ENCODE data around the gene P2RY12. TPM values are rescaled to one million over a fixed set of nuclear protein-coding genes. Genes with fewer than 3 reads are reported as not detected.

The P2RY12 gene
- total and polyA plus RNA-seq, 10 of the 15 experiments (the other 5 are each of a cell fraction or from before 2014, with no cell fraction given) = 0.27 to 1.0 (median 0.66) TPM; not detected in 2

DNA sequence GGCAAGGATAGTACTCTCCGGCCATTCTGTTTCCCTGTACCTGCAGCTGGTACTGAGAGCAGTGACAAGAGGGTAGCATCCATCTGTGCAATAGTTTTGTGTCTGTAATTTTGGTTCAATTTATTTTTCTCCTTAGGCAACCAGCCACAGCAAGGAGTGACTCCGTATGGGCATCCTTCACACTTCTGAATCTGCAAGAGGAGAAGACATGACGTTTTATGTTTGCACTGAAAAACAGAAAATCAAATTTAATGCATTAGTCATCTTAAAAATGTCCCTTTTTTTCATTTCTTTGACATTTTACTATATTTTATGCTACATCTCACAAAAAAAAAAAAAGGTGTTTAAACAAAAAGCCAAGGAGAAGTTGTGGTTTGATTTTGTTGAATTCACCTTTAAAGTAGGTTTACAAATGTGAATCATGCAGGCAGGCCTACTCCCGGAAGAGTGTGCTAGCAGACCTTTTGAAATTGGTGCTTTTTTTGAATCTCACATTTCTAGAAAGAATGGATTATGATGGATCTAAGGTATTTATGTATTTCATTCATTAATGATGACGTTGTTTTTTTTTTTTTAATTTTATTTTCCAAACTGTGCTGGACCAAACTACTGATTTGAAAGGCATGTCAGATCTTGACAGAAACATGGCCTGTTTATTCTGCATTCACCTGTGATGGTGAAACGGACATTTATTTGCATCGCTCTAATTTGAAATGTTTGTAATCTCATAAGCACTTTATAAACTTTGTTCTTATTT, 48.2 kb upstream of the P2RY12 start:
- H3K9me3 ChIP-seq (replicated peaks; ENCODE audit: control insufficient read depth, insufficient read depth, low read length) = no peaks in the 10 kb centered on the region
- BruUV-seq (replicated peaks) = no TSS peak
- no peaks in the 10 kb centered on the region for H3K36me3 ChIP-seq (ENCODE audit: control insufficient read depth in 2 of 2, insufficient read depth in 2 of 2, low read length in 1 of 2)
- no peaks in the 10 kb centered on the region for H4K20me1 ChIP-seq (ENCODE audit: control insufficient read depth, insufficient read depth)
- H3K27ac ChIP-seq (ENCODE audit: control insufficient read depth, insufficient read depth) = no peak overlapping the region
- RAD21 ChIA-PET (ENCODE audit: unreplicated experiment) = no interaction called here
- in situ Hi-C loops (cut with MboI) = loop anchor here (10.0 kb wide), 1 partner anchor 402 kb away; no protein-coding TSS in a partner anchor
- H3K4me1 ChIP-seq (ENCODE audit: control insufficient read depth, insufficient read depth, low read length) = no peaks in the 10 kb centered on the region
- ATAC-seq = no peak
- no peak for FAIRE-seq
- POLR2A ChIA-PET = no interaction called here
- H3K4me3 ChIP-seq = no peak overlapping the region
- TF ChIP-seq SRF (IDR thresholded peaks at IDR 0.05; ENCODE audit: low read depth in 2 of 2, low read length in 2 of 2) = no peak
- TF ChIP-seq, protein P1, sequence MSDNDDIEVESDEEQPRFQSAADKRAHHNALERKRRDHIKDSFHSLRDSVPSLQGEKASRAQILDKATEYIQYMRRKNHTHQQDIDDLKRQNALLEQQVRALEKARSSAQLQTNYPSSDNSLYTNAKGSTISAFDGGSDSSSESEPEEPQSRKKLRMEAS (IDR thresholded peaks at IDR 0.05; ENCODE audit: low read depth, low read length) = no peak
- no peak for TF ChIP-seq ZNF274 (IDR thresholded peaks at IDR 0.05; ENCODE audit: insufficient read depth, insufficient read length)
- TF ChIP-seq YBX1 (IDR thresholded peaks at IDR 0.05) = no peak
- no peak for TF ChIP-seq WRNIP1 (IDR thresholded peaks at IDR 0.05; ENCODE audit: borderline replicate concordance, low read depth, low read length)
- TF ChIP-seq, protein P2, sequence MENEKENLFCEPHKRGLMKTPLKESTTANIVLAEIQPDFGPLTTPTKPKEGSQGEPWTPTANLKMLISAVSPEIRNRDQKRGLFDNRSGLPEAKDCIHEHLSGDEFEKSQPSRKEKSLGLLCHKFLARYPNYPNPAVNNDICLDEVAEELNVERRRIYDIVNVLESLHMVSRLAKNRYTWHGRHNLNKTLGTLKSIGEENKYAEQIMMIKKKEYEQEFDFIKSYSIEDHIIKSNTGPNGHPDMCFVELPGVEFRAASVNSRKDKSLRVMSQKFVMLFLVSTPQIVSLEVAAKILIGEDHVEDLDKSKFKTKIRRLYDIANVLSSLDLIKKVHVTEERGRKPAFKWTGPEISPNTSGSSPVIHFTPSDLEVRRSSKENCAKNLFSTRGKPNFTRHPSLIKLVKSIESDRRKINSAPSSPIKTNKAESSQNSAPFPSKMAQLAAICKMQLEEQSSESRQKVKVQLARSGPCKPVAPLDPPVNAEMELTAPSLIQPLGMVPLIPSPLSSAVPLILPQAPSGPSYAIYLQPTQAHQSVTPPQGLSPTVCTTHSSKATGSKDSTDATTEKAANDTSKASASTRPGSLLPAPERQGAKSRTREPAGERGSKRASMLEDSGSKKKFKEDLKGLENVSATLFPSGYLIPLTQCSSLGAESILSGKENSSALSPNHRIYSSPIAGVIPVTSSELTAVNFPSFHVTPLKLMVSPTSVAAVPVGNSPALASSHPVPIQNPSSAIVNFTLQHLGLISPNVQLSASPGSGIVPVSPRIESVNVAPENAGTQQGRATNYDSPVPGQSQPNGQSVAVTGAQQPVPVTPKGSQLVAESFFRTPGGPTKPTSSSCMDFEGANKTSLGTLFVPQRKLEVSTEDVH (IDR thresholded peaks at IDR 0.05; ENCODE audit: low read depth, partially characterized antibody) = no peak
- no peak for TF ChIP-seq NR2F1 (conservative IDR thresholded peaks at IDR 0.05)
- no peak for TF ChIP-seq TCF7 (IDR thresholded peaks at IDR 0.05; ENCODE audit: borderline replicate concordance)
- no peak for TF ChIP-seq MLLT1 (IDR thresholded peaks at IDR 0.05)
- TF ChIP-seq NFYA (IDR thresholded peaks at IDR 0.05; ENCODE audit: borderline replicate concordance, low read depth, low read length) = no peak
- no peak for TF ChIP-seq SMAD1 (IDR thresholded peaks at IDR 0.05; ENCODE audit: low read depth, partially characterized antibody)
- no peak for TF ChIP-seq TAF1 (IDR thresholded peaks at IDR 0.05; ENCODE audit: borderline replicate concordance, low read depth, low read length)
- TF ChIP-seq EED (IDR thresholded peaks at IDR 0.05; ENCODE audit: low read depth) = no peak
- no peak for TF ChIP-seq FOXK2 (IDR thresholded peaks at IDR 0.05)
- TF ChIP-seq, protein P3, sequence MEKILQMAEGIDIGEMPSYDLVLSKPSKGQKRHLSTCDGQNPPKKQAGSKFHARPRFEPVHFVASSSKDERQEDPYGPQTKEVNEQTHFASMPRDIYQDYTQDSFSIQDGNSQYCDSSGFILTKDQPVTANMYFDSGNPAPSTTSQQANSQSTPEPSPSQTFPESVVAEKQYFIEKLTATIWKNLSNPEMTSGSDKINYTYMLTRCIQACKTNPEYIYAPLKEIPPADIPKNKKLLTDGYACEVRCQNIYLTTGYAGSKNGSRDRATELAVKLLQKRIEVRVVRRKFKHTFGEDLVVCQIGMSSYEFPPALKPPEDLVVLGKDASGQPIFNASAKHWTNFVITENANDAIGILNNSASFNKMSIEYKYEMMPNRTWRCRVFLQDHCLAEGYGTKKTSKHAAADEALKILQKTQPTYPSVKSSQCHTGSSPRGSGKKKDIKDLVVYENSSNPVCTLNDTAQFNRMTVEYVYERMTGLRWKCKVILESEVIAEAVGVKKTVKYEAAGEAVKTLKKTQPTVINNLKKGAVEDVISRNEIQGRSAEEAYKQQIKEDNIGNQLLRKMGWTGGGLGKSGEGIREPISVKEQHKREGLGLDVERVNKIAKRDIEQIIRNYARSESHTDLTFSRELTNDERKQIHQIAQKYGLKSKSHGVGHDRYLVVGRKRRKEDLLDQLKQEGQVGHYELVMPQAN (conservative IDR thresholded peaks at IDR 0.05) = no peak
- no peak for TF ChIP-seq HDGF (IDR thresholded peaks at IDR 0.05)
- TF ChIP-seq SMARCA5 (IDR thresholded peaks at IDR 0.05) = no peak
- TF ChIP-seq IKZF1 (conservative IDR thresholded peaks at IDR 0.05) = no peak
- no peak for TF ChIP-seq SMC3 (IDR thresholded peaks at IDR 0.05; ENCODE audit: borderline replicate concordance, low read length)
- intact Hi-C loops (cut with micrococcal nuclease; ENCODE audit: unreplicated experiment) = no loop called here
- H3K27me3 ChIP-seq (replicated peaks in 1 of 2; ENCODE audit: control insufficient read depth in 2 of 2, insufficient read depth in 2 of 2, low read length in 1 of 2) = no peaks in the 10 kb centered on the region
- 28% methylated on average over 7 of the region's 7 CpGs for WGBS (ENCODE audit: insufficient coverage, insufficient replicate concordance, low lambda C conversion rate, missing lambda C conversion rate)
- no peaks in the 10 kb centered on the region for H3K79me2 ChIP-seq (ENCODE audit: control insufficient read depth, insufficient read depth, low read length)
- no peak for DNase-seq (ENCODE audit: low read depth, low spot score)
- H3K9ac ChIP-seq (ENCODE audit: control insufficient read depth, insufficient read depth, low read length) = no peak overlapping the region
- H3K4me2 ChIP-seq (ENCODE audit: control insufficient read depth, insufficient read depth) = no peak overlapping the region
- SMC1A ChIA-PET (ENCODE audit: uncharacterized antibody, unreplicated experiment) = interaction anchor here (1.5 kb wide), 1 partner anchor 48 kb away, joined by 4 read pairs; the partner anchor contains the start of gene P2RY12
- CTCF ChIA-PET = no interaction called here
- H2AFZ ChIP-seq (ENCODE audit: control insufficient read depth, low read depth, low read length) = no peak overlapping the region
